ENCODE data around the gene SEM1. TPM values are rescaled to one million over a fixed set of nuclear protein-coding genes. Genes with fewer than 3 reads are reported as not detected.

Gene SEM1
- total RNA-seq, 1 donor from 2014 or later = 17.2 TPM

GRCh38 chr7:96685755-96686154 is 23.9 kb downstream of the SEM1 start:
- TF ChIP-seq CTCF (IDR thresholded peaks at IDR 0.05) (no peak), POLR2AphosphoS5 (IDR thresholded peaks at IDR 0.05; ENCODE audit: insufficient read depth in 1 of 2, low read depth in 1 of 2) (no peak), POLR2A (IDR thresholded peaks at IDR 0.05) (no peak)

GRCh38 chr7:96685353-96685752 is 24.3 kb downstream of the SEM1 start:
- intact Hi-C loops (cut with DNase I) = no loop called here
- no peak overlapping the region for H3K4me3 ChIP-seq

More at GRCh38 chr7:96685755-96686154, 23.9 kb downstream of the SEM1 start:
- Histone ChIP-seq H3K4me3 (no peak overlapping the region), H3K36me3 (peaks cover 0 to 16% of the 10 kb centered on the region in 2 donors), H3K9me3 (no peaks in the 10 kb centered on the region), H3K27me3 (no peaks in the 10 kb centered on the region), H3K27ac (no peak overlapping the region), H3K4me1 (peaks cover 7% of the 10 kb centered on the region)
- intact Hi-C loops (cut with DNase I) = no loop called here
- no peak for DNase-seq (ENCODE audit: extremely low spot score in 2 of 2)

GRCh38 chr7:96679886-96680285 is 29.8 kb downstream of the SEM1 start:
- Histone ChIP-seq H3K27ac (no peak overlapping the region), H3K9me3 (no peaks in the 10 kb centered on the region), H3K4me1 (no peaks in the 10 kb centered on the region), H3K36me3 (peaks cover 0 to 8% of the 10 kb centered on the region in 2 donors), H3K27me3 (no peaks in the 10 kb centered on the region), H3K4me3 (no peak overlapping the region)
- DNase-seq (ENCODE audit: extremely low spot score in 2 of 2) = no peak
- no peak for TF ChIP-seq POLR2AphosphoS5 (IDR thresholded peaks at IDR 0.05; ENCODE audit: insufficient read depth in 1 of 2, low read depth in 1 of 2)
- TF ChIP-seq CTCF (IDR thresholded peaks at IDR 0.05) = no peak
- no peak for TF ChIP-seq POLR2A (IDR thresholded peaks at IDR 0.05)
- intact Hi-C loops (cut with DNase I) = no loop called here

More at GRCh38 chr7:96685353-96685752, 24.3 kb downstream of the SEM1 start:
- Histone ChIP-seq H3K36me3 (peaks cover 0 to 16% of the 10 kb centered on the region in 2 donors), H3K27me3 (no peaks in the 10 kb centered on the region), H3K27ac (no peak overlapping the region), H3K9me3 (no peaks in the 10 kb centered on the region), H3K4me1 (peaks cover 7% of the 10 kb centered on the region)
- no peak for DNase-seq (ENCODE audit: extremely low spot score in 2 of 2)
- TF ChIP-seq POLR2A (IDR thresholded peaks at IDR 0.05) = no peak
- TF ChIP-seq CTCF (IDR thresholded peaks at IDR 0.05) = no peak
- no peak for TF ChIP-seq POLR2AphosphoS5 (IDR thresholded peaks at IDR 0.05; ENCODE audit: insufficient read depth in 1 of 2, low read depth in 1 of 2)

- Histone ChIP-seq H3K27ac (no peak overlapping the region), H3K27me3 (no peaks in the 10 kb centered on the region), H3K4me3 (no peak overlapping the region), H3K36me3 (peaks cover 0 to 12% of the 10 kb centered on the region in 2 donors), H3K9me3 (no peaks in the 10 kb centered on the region), H3K4me1 (no peaks in the 10 kb centered on the region)
- DNase-seq (ENCODE audit: extremely low spot score in 2 of 2) = no peak
- intact Hi-C loops (cut with DNase I) = no loop called here
- TF ChIP-seq CTCF (IDR thresholded peaks at IDR 0.05) (no peak), POLR2AphosphoS5 (IDR thresholded peaks at IDR 0.05; ENCODE audit: insufficient read depth in 1 of 2, low read depth in 1 of 2) (no peak), POLR2A (IDR thresholded peaks at IDR 0.05) (no peak)
Observed at GRCh38 chr7:96676919-96677318, 32.7 kb downstream of the SEM1 start.

- Histone ChIP-seq H3K4me3 (no peak overlapping the region), H3K4me1 (peaks cover 10% of the 10 kb centered on the region), H3K27ac (no peak overlapping the region), H3K36me3 (peaks cover 0 to 7% of the 10 kb centered on the region in 2 donors), H3K27me3 (no peaks in the 10 kb centered on the region), H3K9me3 (no peaks in the 10 kb centered on the region)
- intact Hi-C loops (cut with DNase I) = no loop called here
- DNase-seq (ENCODE audit: extremely low spot score in 2 of 2) = no peak
- TF ChIP-seq CTCF (IDR thresholded peaks at IDR 0.05) = no peak
- TF ChIP-seq POLR2AphosphoS5 (IDR thresholded peaks at IDR 0.05; ENCODE audit: insufficient read depth in 1 of 2, low read depth in 1 of 2) = no peak
- no peak for TF ChIP-seq POLR2A (IDR thresholded peaks at IDR 0.05)
Observed at GRCh38 chr7:96675548-96675947, 34.1 kb downstream of the SEM1 start.
